GM19467 (cell line): ENCODE data around the gene DOCK8.
"Not testable (repeated sequence)": the region's sequence is repeated elsewhere in the genome, so short reads cannot be mapped to it uniquely, and the experiment has no call there.

ENCODE experiments used
- ATAC-seq: cut with Tn5 transposase; IDR thresholded peaks from one replicate; pipeline ENCODE4 v1.9.1; 2021; ENCODE audit warnings: mild to moderate bottlenecking, moderate library complexity; ENCODE audit not compliant: unreplicated experiment

DOCK8 gene

GRCh38 chr9:224582-225520 lies 10.2 kb downstream of the DOCK8 start:
- ATAC-seq = no peak

DNA sequence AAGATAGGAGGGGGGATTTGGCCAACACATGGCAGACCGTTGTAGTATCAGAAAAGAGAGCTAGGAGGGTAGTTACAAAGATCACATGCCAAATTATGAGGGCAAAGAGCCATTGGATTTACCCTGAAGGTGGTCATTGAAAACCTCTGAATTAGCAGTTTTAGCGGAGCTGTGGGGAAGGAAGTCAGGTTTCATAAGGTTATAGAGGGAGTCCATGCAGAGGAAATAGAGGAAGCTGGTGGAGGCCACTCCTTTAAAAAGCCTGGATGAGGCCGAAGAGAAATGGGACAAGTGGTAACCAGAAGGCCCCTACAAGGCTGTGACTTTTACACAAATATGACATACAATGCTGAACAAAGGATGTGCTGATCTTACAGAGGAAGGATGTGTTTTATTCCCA lies 13.2 kb downstream of the DOCK8 start:
- no peak for ATAC-seq

GRCh38 chr9:228929-229695 lies 14.4 kb downstream of the DOCK8 start:
- ATAC-seq = no peak

GRCh38 chr9:231625-232024 lies 17.0 kb downstream of the DOCK8 start:
- not testable (repeated sequence) for ATAC-seq

GRCh38 chr9:233708-234107 lies 19.0 kb downstream of the DOCK8 start:
- ATAC-seq = not testable (repeated sequence)

DNA sequence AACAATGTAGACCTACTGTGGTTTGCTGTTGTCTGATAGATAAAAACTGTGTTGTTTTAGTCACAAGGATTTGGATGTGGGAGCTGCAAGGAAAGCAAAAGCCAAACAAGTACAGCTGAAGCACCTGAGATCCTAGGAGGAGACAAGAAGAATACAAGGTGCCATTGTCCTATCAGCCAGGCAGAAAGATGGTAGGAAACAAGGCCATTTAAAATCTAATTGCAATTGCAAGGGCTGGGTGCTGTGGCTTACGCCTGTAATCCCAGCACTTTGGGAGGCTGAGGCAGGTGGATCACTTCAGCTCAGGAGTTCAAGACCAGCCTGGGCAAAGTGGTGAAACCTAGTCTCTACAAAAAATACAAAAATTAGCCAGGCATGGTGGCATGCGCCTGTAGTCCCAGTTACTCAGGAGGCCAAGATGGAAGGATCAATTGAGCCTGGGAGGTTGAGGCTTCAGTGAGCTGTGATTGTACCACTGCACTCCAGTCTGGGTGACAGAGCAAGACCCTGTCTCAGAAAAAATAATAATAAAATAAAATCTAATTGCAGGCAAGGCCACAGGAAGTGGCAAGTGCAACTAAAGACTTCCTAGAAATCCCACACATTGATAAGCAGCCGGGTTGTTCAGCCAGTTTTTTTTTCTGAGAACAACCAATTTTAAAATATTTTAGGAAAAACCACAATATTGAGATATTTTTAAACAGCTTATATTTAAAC lies 22.6 kb downstream of the DOCK8 start:
- no peak for ATAC-seq

DNA sequence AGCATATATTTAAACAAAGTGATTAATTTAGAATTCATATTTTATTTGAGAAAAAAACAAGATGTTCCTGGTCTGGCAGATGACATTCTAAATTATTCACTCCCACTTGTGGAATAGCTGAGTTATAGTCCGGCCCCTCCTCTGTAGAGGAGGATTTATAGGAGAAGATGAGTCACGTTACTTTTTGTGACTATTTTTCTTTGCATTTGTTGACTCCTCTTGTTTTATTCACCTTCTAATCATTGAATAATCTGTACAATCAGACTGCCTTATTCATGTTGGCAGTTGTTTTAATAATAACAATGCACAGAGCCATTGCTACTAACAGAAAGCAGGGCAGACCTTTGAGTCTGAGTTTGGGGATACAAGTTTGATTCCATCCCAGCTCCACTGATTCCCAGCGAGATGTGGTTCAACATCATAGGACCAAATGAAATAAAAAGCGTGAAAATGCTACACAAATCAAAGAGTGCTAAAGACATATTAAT lies 23.2 kb downstream of the DOCK8 start:
- no peak for ATAC-seq

DNA sequence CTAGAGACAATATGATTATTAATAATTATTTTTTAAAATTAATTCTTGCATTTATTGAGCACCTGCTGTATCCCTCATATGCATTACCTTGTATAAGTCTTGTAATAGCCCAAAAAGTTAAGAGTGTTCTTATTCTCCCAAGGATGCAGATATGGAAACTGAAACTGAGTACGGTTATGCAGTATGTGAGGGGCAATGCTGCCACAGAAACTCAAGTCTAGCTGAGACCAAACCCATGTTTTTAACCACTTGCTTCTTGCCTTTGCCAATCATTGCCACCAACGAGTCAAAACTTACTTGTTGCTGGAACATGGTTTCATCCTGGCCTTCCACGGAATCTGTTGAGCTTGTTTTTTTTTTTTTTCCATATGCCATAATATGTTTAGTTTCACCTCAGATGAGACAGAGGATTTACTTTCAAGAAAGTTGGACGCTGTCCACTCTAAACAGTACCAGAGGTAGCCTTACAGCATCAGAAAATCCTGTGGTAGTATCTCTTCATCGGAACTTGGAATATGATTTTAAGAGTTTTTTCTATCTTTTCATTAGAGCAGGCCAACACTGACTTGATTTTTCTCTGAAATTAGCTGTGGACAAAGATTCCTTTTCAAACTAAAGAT lies 27.9 kb downstream of the DOCK8 start:
- no peak for ATAC-seq

DNA sequence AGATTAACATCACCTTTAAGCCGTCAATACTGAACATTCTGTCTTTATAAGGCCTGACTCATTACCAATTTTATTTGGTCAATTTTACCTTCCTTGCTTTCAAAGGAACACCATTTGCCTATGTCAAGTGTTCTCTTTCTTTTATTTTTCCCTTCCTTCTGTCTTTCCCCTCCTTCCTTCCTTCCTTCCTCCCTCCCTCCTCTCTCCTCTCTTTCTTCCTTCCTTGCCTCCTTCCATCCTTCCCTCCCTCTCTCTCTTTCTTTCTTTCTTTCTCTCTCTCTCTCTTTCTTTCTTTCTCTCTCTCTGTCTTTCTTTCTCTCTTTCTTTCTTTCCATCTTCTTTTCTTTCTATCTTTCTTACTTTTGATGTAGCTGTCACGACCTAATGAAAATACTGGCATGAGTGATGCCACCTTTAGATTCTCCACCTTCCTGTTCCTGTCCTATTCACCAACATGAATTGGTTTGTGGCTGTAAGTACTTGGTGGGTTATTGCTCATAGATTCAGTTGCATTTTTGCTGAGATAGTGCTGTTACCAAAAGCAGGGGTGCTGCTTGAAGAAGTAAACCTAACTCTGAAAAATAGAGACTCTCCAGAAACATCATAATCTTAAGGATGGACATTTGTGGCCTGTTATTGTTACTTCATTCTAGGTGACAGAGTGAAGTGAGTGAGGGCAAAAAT lies 33.8 kb downstream of the DOCK8 start:
- ATAC-seq = no peak

GRCh38 chr9:249025-249424 lies 34.4 kb downstream of the DOCK8 start:
- ATAC-seq = no peak

GRCh38 chr9:250039-250438 lies 35.4 kb downstream of the DOCK8 start:
- no peak for ATAC-seq

DNA sequence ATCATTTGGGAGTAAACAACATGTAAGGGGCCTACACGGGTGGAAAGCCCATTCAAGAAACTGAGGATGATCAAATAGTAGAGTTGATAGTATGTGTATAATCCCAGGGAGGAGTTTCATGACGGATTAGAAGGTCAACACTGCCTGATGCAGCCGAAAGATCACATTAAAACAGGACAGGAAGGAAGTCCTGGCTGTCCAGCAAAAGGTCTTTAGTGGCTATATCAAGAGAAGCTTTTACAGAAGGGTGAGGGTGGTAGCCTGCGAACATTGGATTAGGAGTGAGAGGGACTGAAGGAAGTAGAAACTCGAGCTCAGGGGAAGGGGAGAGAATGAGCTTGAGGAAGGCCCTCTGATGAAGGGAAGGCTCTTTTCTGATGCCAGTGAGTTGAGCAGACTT lies 36.0 kb downstream of the DOCK8 start:
- ATAC-seq = no peak

DNA sequence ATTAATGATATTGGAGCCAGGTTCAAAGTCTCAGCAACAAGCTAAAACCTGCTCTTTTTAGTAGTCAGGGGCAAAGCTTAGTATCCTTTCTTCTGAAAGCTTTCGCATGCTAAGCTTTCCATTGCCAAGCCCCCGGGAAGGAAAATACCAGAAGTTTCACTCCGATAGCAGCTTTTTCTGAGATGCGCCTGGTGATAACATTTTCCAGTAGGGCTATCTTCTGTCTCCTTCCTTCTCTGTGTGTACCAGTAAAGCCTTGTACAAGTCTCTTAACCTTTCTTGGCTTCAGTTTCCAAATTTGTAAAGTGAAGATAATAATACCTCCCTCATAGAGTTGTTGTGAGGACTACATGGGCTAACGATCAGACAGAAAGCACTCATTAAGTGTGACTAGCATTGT lies 36.7 kb downstream of the DOCK8 start:
- no peak for ATAC-seq

DNA sequence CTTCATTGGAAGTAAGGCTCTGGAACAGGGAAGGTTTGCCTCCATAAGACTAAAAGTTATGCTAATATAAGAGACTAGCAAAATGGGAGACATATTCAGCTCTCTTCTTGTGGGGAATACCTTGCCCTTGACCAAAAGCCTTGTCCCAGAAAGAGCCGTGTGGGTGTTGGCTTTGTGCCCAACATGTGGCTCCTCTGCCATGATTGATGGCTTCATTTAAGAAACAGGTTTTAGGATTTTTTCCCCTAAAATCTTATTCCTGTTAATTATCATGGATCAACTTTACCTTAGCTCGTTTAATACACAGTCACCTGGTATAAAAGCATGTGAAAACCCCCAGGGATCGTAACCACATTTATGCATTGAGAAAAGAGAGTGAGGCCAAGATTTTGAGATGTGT lies 38.9 kb downstream of the DOCK8 start:
- no peak for ATAC-seq

DNA sequence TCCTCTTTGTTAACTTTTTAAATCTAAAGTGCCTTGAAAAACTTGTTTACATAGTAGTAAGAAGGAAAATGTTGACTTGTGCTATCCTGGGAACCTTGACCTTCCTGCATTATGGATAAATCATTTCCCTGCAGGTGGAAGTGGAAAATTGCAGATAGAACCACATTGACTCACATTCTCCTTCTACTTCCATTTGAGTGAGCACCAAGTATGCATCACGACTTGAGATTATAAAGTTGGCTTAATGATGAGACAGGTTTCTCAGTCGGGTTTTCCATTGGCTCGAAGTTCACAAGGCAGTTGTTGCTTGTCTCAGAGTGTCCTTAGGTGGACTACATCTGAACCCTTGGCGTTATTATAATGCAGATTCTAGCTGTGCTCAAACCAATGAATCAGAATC lies 39.9 kb downstream of the DOCK8 start:
- no peak for ATAC-seq

GRCh38 chr9:257957-258356 lies 43.3 kb downstream of the DOCK8 start:
- ATAC-seq = no peak

DNA sequence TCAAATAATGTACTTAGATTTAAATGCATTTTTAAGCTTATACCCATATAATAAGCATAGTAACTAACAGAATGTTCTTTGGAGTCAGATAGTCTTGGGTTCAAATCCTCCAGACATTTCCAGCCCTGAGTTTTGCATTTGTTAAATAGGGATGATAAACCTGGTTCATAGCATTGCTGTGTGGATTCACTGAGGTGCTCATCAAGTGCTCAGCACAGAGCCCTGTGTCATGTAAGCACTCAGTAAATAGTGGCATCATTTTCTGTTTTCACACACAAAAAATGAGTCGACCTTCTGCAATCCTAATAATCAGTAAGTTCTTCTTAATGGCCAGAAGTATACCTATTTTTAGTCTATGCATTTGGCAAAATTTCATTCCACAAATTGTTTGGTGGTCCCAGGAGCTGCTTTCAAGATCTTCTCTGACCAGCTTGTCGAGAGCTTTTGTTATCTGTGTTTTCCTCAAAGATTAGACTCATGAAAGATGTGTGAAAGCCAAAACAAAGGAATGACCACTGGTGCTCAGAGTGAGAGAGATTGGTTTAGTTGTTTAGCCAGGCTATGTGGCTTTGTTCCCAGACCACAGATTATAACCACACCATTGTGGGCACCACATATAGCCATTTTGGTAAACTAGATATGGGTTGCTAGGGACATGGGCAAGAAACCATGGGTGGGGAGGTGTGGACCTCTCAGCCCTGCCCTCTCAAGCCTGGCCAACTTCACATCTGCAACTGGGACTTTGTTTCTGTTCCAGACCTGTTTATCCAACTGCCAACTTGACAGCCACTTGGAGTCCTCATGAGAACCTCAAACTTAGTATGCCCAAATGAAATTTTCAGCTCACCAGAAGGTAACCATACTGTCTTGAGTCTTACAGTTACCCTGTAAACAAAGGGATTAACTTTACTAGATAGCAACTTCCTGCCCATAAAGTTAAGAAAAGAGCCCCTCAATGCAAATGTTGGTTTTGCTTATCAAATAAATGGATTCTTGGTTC lies 45.0 kb downstream of the DOCK8 start:
- ATAC-seq = no peak

GRCh38 chr9:264231-264630 lies 49.6 kb downstream of the DOCK8 start:
- no peak for ATAC-seq
